ENCODE data around the gene TIGD2.
A peak's percentile ranks its signal among the peaks of the same experiment; 100 is the strongest.

TIGD2 gene

DNA sequence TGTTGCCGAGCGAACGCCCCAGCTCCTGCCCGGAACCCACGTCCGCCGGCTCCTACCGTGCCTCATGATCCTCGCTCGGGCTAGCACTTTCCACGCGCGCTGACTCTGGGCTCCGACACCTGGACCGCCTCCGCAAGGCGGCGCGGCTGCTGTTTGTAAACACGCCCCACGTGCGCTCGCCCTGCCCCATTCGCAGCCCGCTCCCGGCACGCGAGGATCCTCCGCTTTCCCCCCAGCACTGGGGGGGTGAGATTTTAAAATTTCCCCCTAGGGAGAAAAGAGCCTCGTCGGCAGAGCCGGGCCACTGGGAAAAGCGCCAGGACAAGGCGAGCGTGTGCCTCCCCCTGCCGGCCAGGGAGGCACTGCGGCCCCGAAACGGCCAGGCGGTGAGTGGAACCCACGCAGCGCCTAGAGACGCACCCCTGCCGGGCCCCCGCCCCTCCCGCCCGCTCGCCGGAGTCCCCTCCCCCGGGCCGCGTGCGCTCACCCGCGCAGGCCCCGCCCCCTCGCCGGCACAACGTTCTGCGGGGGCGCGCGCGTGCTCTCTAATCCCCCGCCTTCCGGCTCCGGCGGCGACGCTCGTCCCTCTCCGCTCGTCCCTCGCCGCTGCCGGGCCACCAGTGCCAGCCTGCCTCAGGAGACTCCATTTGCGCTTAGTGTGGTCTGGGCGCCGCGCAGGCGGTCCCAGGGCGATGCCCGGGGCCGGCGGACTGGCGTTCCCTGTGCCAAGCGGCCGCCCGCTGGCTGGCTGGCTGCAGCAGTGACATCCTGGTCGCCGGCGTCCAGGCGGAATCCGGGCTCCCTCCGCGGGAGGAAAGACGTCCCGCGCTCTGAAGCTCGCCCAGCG is at the start of gene TIGD2:
TSS of gene TIGD2 (plus strand) at position 548 of the 847 bp plus-strand sequence. CDS start 1,442 bp downstream, outside the sequence.
- peak; percentile 89 for DNase-seq

DNA sequence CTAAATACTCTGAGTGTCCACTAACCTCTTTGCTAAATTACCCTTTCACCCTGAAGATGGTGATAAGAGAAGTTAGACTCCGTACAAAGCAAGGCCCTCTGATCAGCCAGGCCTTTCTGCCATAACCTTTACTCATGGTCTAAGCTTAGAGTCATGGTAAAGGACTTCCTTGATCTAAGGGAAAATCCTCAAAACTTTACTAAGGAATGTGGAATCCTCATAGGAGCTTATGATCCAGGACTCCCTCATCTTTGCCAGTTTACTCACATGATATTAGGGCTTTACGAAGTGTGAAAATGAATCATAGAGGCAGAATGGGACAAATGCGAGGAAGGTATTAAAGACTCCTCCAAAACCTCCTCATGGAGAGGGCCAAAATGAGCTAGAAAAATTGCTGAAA is 46.5 kb upstream of the TIGD2 start:
- DNase-seq: no peak

- no peak for DNase-seq
Observed at GRCh38 chr4:89067417-89067816, 43.9 kb upstream of the TIGD2 start.

DNA sequence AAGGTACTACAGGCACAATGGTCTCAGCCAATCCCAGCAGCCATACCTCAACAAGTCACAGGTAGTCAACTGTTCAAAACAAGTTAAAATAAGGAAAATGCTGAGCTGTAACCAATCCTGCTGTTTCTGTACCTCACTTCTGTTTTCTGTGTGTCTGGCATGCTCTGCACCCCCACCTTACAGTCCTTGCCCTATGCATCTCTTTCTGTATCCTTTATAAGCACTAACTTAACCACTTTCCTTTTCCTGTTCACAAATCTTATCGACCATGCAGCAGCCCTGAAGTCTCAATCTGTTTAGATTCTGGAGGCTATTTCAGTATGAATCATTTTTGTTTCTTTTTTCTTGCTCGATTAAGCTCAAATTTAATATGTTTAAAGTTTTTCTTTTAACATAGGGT is 41.9 kb upstream of the TIGD2 start:
- no peak for DNase-seq

DNA sequence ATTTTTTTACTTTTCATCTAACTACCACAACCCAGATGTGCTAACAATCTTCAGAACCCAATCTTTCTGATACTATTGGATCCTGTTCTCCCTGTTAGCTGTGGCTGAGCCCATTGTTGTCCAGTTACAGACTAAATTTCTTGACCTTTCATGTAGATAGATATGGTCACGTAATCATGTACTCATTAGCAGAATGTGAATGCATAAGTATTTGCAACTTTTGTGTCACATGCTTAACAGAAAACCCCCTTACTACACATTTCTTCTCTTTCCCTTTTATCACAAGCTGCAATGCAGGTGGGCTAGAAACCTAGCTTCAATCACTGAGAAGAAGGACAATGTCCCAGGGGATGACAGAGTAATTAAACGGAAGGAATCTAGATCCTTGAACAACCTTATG is 41.3 kb upstream of the TIGD2 start:
- DNase-seq: no peak

DNA sequence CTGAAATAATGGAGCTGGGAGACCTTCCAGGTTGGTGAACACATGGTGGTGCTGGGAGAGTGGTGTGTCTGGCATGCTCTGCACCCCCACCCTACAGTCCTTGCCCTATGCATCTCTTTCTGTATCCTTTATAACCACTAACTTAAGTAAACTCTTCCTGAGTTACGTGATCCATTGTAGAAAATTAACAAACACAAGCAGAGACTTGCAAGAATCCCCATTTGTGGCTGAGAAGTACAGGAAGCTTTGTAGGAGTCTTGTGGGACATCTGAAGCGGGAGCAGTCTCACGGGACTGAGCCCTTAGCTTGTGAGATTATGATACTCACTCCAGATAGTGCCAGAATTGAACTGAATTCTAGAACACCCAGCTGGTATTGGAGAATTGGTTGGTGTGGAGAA is 40.0 kb upstream of the TIGD2 start:
- DNase-seq: no peak

- no peak for DNase-seq
Observed at GRCh38 chr4:89072921-89073320, 38.4 kb upstream of the TIGD2 start.

GRCh38 chr4:89077761-89078160 is 33.6 kb upstream of the TIGD2 start:
- no peak for DNase-seq

GRCh38 chr4:89078300-89078699 is 33.0 kb upstream of the TIGD2 start:
- DNase-seq: no peak

- no peak for DNase-seq
Observed at GRCh38 chr4:89099034-89099433, 12.3 kb upstream of the TIGD2 start.

DNA sequence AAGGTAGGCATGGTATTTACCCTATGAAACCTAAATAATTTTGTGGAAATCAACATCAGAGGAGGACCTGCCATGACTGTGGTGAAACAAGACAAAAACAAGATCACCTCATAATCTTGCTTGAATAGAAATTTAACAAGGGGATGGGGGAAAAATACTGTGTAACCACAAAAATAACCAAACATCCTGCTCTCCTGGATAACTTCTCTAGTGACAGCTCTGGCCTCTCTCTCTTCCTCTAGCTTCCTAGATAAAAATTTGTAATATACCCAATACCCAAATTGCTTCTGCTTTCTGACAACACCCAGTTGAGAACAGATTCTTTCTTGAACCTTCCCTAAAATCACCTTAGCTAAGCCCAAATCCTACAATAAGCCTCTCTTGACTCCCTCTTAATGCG is 11.9 kb upstream of the TIGD2 start:
- no peak for DNase-seq

DNA sequence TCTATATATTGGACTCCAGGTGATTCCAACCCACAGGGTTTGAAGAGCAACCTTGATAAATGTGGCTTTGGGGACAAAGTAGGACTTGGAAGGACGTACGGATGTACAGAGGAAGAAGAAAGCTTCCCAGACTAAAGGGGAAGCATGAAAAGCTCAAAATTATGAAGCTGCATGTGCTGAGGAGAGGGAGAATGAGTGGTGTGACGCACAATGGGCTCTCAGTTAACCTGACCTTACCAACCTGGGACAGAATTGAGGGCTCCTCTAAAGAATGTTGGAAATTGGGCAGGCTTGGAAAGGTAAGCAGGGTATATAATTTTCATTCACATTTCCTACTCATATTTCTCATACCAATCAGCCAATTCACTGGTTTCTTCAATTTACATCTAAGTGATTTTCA is 10.5 kb upstream of the TIGD2 start:
- DNase-seq: no peak

- peak; percentile 8 for DNase-seq
Observed at GRCh38 chr4:89101256-89102161, 9.8 kb upstream of the TIGD2 start.

DNA sequence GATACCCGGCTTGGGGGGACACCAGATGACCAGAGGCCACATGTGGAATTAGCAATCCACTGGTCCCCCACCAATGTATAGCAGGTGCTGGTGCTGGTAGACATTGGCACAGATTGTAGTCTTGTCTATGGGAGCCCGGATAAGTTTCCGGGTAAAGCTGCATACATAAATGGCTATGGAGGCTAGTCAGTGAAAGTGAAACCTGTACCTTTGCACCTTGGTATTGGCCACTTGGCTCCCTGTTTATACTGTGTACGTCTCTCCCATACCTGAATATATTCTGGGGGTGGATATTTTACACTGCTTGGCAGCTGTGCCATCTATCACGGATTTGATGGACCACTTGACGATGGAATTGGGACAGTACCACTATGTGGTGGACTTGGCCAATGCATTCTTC is 5.6 kb upstream of the TIGD2 start:
- no peak for DNase-seq

GRCh38 chr4:89108091-89108490 is 3.2 kb upstream of the TIGD2 start:
- no peak for DNase-seq

DNA sequence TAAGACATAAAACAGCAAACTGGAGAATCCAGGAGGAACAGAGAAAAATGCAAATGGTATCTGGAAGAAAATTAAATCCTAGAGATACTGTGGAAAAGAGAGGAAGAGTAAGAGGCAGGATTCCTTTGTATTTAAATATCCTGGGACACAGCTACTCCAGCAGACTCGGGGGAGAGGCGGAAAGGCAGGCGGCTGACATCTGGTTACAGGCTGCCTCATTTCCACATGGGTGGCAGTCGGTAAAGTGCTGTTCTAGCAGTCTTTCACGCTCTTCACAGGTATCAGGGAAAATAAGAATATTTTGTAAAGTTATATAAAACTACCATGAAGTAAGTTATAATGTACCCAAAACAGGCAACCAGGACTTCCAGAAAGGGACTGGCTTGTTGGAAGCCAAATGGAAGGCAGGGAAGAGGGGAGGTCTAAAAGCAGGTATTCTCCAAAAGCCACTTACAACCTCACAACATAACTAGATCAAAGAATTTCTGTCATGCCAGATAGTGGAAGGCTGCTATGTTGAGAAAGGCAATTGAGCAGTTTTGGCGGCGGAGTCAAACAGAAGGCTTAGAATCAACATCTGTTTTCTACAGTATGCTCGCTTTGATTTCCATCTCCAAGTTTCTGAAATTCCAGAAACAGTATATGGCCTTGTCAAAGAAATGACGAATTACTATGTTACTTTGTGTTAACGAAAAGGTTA is 1.3 kb upstream of the TIGD2 start:
- no peak for DNase-seq

GRCh38 chr4:89110541-89110985 is 770 bp upstream of the TIGD2 start:
- DNase-seq: no peak

- no peak for DNase-seq
Observed at GRCh38 chr4:89111833-89112563, 665 bp downstream of the TIGD2 start.

DNA sequence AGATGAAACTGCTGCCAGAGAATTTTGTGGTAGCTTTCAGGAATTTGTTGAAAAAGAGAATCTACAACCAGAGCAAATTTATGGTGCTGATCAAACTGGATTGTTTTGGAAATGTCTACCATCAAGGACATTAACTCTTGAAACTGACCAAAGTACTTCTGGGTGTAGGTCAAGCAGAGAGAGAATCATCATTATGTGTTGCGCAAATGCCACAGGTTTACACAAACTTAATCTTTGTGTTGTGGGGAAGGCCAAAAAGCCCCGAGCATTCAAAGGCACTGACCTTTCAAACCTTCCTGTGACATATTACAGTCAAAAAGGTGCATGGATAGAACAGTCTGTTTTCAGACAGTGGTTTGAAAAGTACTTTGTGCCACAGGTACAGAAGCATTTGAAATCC is 2.1 kb downstream of the TIGD2 start:
- no peak for DNase-seq

- no peak for DNase-seq
Observed at GRCh38 chr4:89114100-89114499, 2.8 kb downstream of the TIGD2 start.

DNA sequence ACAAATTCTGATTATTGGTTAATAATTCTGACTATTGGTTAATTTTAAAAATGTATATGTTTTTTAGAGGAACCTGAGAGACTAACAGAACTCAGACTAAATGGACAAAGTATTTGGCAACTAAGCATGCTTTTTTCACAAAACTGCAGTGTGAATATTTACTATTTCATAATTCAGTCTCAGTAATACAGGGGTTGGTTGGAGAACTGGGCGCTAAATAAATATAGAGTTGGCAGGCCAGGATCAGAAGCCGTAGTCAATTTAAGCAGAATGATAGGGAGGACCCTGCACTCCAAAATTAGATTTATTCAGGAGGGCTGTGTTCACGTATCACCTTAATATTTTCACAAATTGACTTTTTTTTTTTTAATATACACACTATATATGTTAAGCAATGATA is 5.8 kb downstream of the TIGD2 start:
- DNase-seq: no peak

DNA sequence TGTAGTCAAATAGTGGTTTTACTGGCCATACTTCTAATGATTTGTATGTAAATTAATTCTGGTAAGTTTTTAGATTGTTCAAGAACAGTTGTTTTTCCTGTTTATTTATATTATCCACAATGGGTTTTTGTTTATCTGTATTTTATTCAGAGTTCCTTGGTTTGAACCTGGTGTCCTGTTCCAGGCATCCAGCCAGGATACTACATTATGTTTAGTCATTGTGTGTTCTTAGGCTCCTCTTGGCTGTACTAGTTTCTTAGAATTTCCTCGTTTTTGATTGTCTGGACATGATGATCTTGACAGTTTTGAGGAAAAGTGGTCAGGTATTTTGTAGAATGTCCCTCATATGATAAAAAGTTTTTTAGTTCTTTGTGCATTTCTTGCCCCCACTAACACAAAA is 7.8 kb downstream of the TIGD2 start:
- no peak for DNase-seq

GRCh38 chr4:89119836-89120235 is 8.5 kb downstream of the TIGD2 start:
- DNase-seq: no peak

Data from activated CD4-positive, alpha-beta T cell treated with anti-CD3 and anti-CD28 coated beads for 48 hours (primary cell).